Osteocyte (in vitro differentiated cells): Measurements from ENCODE around the gene PEMT. TPM values are rescaled to one million over a fixed set of nuclear protein-coding genes. Genes with fewer than 3 reads are reported as not detected.

Experiments used
- DNase-seq: peaks from one replicate; pipeline ENCODE4 v3.0.0; 2021; ENCODE audit warnings: mixed read lengths; ENCODE audit not compliant: unreplicated experiment; ENCODE audit errors: extremely low spot score
- H3K27ac Mint-ChIP-seq: one replicate; pipeline ENCODE4 v1.8.0; 2021; ENCODE audit warnings: mild to moderate bottlenecking, mixed read lengths; ENCODE audit not compliant: unreplicated experiment
- H3K27me3 Mint-ChIP-seq: one replicate; pipeline ENCODE4 v1.8.0; 2021; ENCODE audit warnings: mixed read lengths; ENCODE audit not compliant: unreplicated experiment
- H3K36me3 Mint-ChIP-seq: one replicate; pipeline ENCODE4 v1.8.0; 2021; ENCODE audit warnings: mixed read lengths; ENCODE audit not compliant: unreplicated experiment
- H3K4me1 Mint-ChIP-seq: one replicate; pipeline ENCODE4 v1.8.0; 2021; ENCODE audit warnings: mixed read lengths; ENCODE audit not compliant: unreplicated experiment
- H3K4me3 Mint-ChIP-seq: one replicate; pipeline ENCODE4 v1.8.0; 2021; ENCODE audit warnings: mild to moderate bottlenecking, moderate library complexity, mixed read lengths; ENCODE audit not compliant: unreplicated experiment
- H3K9me3 Mint-ChIP-seq: one replicate; pipeline ENCODE4 v1.8.0; 2021; ENCODE audit warnings: mixed read lengths; ENCODE audit not compliant: unreplicated experiment
- CTCF ChIP-seq: fragments of 200-600 bp; sonication (generic); IDR thresholded peaks from 2 replicates; pipeline ENCODE4 v1.5.0; 2021; ENCODE audit warnings: antibody characterized with exemption, mild to moderate bottlenecking, moderate library complexity
- total RNA-seq: library from RNA; stranded (reverse); gene quantifications from 2 replicates; pipeline ENCODE4 v1.2.1, GENCODE V29; 2021

The PEMT gene
- total RNA-seq, 1 donor from 2014 or later: 25.6 TPM

DNA sequence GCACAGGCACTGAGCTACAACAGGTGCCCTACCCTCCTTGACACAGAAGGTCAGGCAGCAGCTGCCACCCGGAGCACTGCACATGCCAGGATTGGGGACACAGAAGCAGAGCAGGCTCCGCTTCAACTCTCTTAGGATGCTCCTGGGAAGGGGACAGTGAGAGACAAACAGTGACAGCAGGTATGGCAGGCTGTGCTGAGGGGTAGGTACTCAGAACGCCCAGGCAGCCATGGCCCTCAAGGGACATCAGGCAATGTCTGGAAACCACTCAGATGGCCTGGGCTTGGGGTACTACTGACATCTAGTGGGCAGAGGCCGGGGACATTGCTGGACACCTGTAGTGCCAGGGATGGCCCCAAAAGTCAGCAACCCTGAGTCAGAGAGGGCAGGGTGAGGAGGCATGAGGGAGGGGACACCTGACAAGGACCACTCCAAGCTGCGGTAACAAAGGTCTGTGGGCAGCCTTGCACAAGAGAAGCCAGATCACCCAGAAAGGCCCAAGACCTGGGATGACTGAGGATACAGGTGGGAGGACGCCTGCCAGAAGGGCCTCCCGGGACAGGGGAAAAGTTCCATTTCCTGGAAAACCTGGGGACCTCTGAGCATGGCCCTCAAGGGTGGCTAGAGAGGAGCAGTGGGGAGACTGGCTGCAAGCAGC is 21.2 kb downstream of the PEMT start:
- no peak overlapping the region for H3K4me3 Mint-ChIP-seq
- peaks cover 16% of the 10 kb centered on the region for H3K4me1 Mint-ChIP-seq
- H3K27ac Mint-ChIP-seq: no peak overlapping the region
- TF ChIP-seq CTCF: peak; percentile 50
- no peak for DNase-seq
- no peaks in the 10 kb centered on the region for H3K27me3 Mint-ChIP-seq
- no peaks in the 10 kb centered on the region for H3K36me3 Mint-ChIP-seq
- H3K9me3 Mint-ChIP-seq: no peaks in the 10 kb centered on the region

GRCh38 chr17:17569691-17570090 is 21.8 kb downstream of the PEMT start:
- Mint-ChIP-seq H3K27ac (no peak overlapping the region), H3K4me3 (no peak overlapping the region), H3K27me3 (no peaks in the 10 kb centered on the region), H3K36me3 (no peaks in the 10 kb centered on the region), H3K9me3 (no peaks in the 10 kb centered on the region), H3K4me1 (peaks cover 16% of the 10 kb centered on the region)
- TF ChIP-seq CTCF: no peak
- no peak for DNase-seq

DNA sequence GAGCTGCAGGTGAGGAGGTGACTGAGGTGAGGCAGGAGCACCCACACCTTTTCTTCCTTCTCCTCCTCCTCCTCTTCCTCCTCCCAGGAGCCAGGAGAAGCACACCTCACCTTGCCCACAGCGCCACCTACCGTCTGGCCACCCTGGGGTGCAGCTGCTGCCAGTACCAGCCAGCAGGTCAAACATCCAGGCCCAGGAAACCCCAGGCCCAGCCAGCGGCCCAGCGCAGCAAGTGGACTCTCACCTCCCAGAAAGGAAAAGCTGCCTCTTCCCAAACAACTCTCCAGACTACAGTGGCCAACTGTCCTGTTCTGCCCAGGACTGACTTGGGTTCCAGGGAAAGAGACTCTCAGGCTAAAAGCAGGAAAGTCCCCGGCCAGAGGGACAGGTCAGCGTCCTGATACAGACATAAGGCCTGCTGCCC is 22.7 kb downstream of the PEMT start:
- H3K27ac Mint-ChIP-seq: no peak overlapping the region
- H3K27me3 Mint-ChIP-seq: no peaks in the 10 kb centered on the region
- no peaks in the 10 kb centered on the region for H3K9me3 Mint-ChIP-seq
- H3K4me3 Mint-ChIP-seq: no peak overlapping the region
- no peaks in the 10 kb centered on the region for H3K36me3 Mint-ChIP-seq
- H3K4me1 Mint-ChIP-seq: peaks cover 16% of the 10 kb centered on the region
- no peak for DNase-seq
- peak; percentile 64 for TF ChIP-seq CTCF

GRCh38 chr17:17567631-17568030 is 23.9 kb downstream of the PEMT start:
- no peak for TF ChIP-seq CTCF
- H3K36me3 Mint-ChIP-seq: no peaks in the 10 kb centered on the region
- no peak for DNase-seq
- H3K4me3 Mint-ChIP-seq: no peak overlapping the region
- H3K4me1 Mint-ChIP-seq: peaks cover 16% of the 10 kb centered on the region
- H3K27ac Mint-ChIP-seq: no peak overlapping the region
- no peaks in the 10 kb centered on the region for H3K9me3 Mint-ChIP-seq
- no peaks in the 10 kb centered on the region for H3K27me3 Mint-ChIP-seq

DNA sequence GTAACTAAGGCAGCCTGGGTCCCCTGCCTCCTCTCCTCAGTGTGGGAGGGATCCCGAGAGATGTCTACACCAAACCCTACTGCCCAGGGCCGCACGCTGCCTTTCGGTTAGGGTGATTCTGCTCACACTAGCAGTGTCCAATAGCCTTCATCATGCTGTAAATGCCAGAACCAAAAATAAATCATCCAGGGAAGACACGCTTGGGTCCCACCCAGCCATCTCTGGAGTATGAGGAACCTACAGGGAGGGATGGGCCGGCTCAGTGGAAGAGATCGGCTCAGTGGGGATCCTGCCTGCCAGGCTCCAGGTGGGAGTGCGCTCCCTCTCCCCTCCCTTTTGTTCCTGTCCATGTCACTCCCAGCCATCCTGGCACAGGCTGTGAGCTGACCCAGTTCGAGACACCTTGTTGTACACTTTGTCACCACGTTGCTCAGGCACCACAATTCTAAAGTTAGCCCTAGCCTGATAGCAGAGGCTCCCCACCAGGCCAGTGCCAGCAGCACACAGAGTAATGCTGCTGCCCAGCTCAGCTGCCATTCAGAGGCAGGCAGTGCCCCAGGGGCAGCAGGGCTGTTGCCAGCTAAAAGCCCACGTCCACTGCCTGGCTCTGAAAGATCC is 24.5 kb downstream of the PEMT start:
- H3K27me3 Mint-ChIP-seq: no peaks in the 10 kb centered on the region
- TF ChIP-seq CTCF: no peak
- H3K4me3 Mint-ChIP-seq: no peak overlapping the region
- H3K9me3 Mint-ChIP-seq: no peaks in the 10 kb centered on the region
- no peak for DNase-seq
- no peaks in the 10 kb centered on the region for H3K36me3 Mint-ChIP-seq
- H3K4me1 Mint-ChIP-seq: peaks cover 16% of the 10 kb centered on the region
- no peak overlapping the region for H3K27ac Mint-ChIP-seq
